DND-41 (cell line): ENCODE measurements around the gene THUMPD3.

Experiments
- EZH2 ChIP-seq: IDR thresholded peaks from 3 replicates; pipeline ENCODE4 v1.6.1; 2012; ENCODE audit warnings: borderline replicate concordance, low read depth, mild to moderate bottlenecking, moderate library complexity, low read length, inconsistent platforms; ENCODE audit not compliant: severe bottlenecking
- TF ChIP-seq, protein P1 (sequence below): IDR thresholded peaks from 2 replicates; pipeline ENCODE4 v1.5.1; 2012; ENCODE audit warnings: borderline replicate concordance, low read length, moderate library complexity, mild to moderate bottlenecking; ENCODE audit not compliant: poor library complexity, severe bottlenecking; ENCODE audit errors: extremely low read depth

DNA sequence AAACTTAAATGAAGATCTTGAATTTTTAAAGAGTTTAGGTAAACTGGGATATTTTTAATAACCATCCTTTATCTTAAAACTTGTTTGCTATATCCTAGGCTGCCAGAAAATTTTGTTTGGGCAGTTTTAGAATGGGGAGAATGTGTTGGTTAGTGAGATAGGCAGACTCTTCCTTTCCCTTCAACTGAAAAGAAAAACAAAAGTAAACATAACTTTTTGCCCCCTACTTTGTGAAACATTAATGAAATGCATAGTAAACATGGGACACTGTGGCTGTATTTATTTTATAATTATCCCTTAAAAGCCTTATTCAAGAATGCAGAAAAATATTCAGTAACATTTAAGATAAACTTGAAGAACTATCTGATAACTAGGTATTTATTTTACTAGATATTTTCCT is 65.6 kb downstream of the THUMPD3 start:
- TF ChIP-seq, protein P1, sequence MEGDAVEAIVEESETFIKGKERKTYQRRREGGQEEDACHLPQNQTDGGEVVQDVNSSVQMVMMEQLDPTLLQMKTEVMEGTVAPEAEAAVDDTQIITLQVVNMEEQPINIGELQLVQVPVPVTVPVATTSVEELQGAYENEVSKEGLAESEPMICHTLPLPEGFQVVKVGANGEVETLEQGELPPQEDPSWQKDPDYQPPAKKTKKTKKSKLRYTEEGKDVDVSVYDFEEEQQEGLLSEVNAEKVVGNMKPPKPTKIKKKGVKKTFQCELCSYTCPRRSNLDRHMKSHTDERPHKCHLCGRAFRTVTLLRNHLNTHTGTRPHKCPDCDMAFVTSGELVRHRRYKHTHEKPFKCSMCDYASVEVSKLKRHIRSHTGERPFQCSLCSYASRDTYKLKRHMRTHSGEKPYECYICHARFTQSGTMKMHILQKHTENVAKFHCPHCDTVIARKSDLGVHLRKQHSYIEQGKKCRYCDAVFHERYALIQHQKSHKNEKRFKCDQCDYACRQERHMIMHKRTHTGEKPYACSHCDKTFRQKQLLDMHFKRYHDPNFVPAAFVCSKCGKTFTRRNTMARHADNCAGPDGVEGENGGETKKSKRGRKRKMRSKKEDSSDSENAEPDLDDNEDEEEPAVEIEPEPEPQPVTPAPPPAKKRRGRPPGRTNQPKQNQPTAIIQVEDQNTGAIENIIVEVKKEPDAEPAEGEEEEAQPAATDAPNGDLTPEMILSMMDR = no peak
- TF ChIP-seq EZH2 = no peak
